Measurements from ENCODE around the gene KRT81.
"Not testable (repeated sequence)": the region's sequence is repeated elsewhere in the genome, so short reads cannot be mapped to it uniquely, and the experiment has no call there.

KRT81 gene

GRCh38 chr12:52241205-52241842 lies 50.0 kb downstream of the KRT81 start:
- no peak for DNase-seq (ENCODE audit: low read depth, low spot score)

GRCh38 chr12:52240247-52240646 lies 51.1 kb downstream of the KRT81 start:
- DNase-seq (ENCODE audit: low read depth, low spot score), result not testable (repeated sequence)

GRCh38 chr12:52239767-52240166 lies 51.6 kb downstream of the KRT81 start:
- DNase-seq (ENCODE audit: low read depth, low spot score), result no peak

GRCh38 chr12:52238916-52239646 lies 52.3 kb downstream of the KRT81 start:
- no peak for DNase-seq (ENCODE audit: low read depth, low spot score)

- DNase-seq (ENCODE audit: low read depth, low spot score), result no peak
These were observed 53.0 kb downstream of the KRT81 start for GRCh38 chr12:52238207-52238840.

- no peak for DNase-seq (ENCODE audit: low read depth, low spot score)
These were observed 54.8 kb downstream of the KRT81 start for GRCh38 chr12:52236386-52237050.
